C4-2B (cell line): ENCODE measurements around the gene ACP7.

Source experiments
- H3K27ac ChIP-seq: fragments of 450-650 bp; 2 replicates; pipeline ENCODE4 v1.5.1; 2017
- CTCF ChIP-seq: fragments of 450-650 bp; conservative IDR thresholded peaks from 2 replicates; pipeline ENCODE4 v1.5.1; 2017; ENCODE audit warnings: mild to moderate bottlenecking
- ZFX ChIP-seq: fragments of 450-650 bp; IDR thresholded peaks from 2 replicates; pipeline ENCODE4 v1.6.1; 2017

ACP7 gene

GRCh38 chr19:39052243-39052746 lies 31.9 kb upstream of the ACP7 start:
- peak; percentile 94 for TF ChIP-seq CTCF
- no peak for TF ChIP-seq ZFX
- H3K27ac ChIP-seq: no peak overlapping the region

GRCh38 chr19:39052846-39053245 lies 31.3 kb upstream of the ACP7 start:
- no peak overlapping the region for H3K27ac ChIP-seq
- TF ChIP-seq CTCF: no peak
- no peak for TF ChIP-seq ZFX

GRCh38 chr19:39053276-39054090 lies 30.7 kb upstream of the ACP7 start:
- H3K27ac ChIP-seq: no peak overlapping the region
- TF ChIP-seq CTCF (no peak), ZFX (no peak)

- H3K27ac ChIP-seq: no peak overlapping the region
- no peak for TF ChIP-seq ZFX
- no peak for TF ChIP-seq CTCF
Observed at GRCh38 chr19:39054091-39054470, 30.1 kb upstream of the ACP7 start.

- TF ChIP-seq CTCF (no peak), ZFX (no peak)
- H3K27ac ChIP-seq: no peak overlapping the region
Observed at GRCh38 chr19:39057615-39058014, 26.6 kb upstream of the ACP7 start.

GRCh38 chr19:39059302-39059701 lies 24.9 kb upstream of the ACP7 start:
- TF ChIP-seq CTCF: no peak
- no peak for TF ChIP-seq ZFX
- no peak overlapping the region for H3K27ac ChIP-seq

GRCh38 chr19:39060171-39060570 lies 24.0 kb upstream of the ACP7 start:
- no peak overlapping the region for H3K27ac ChIP-seq
- no peak for TF ChIP-seq ZFX
- no peak for TF ChIP-seq CTCF
